ENCODE results near the gene OR2A2. TPM values are rescaled to one million over a fixed set of nuclear protein-coding genes. Genes with fewer than 3 reads are reported as not detected.
"Not testable (repeated sequence)": the region's sequence is repeated elsewhere in the genome, so short reads cannot be mapped to it uniquely, and the experiment has no call there.

OR2A2 gene
- not detected for polyA plus RNA-seq (2013, experiment 1 of 2; ENCODE audit: insufficient read length)
- polyA plus RNA-seq (2013, experiment 2 of 2; ENCODE audit: insufficient read length): not detected

- DNase-seq: no peak
Measured at GRCh38 chr7:144109283-144109682, at the start of gene OR2A2. TSS of gene OR2A2 (plus strand) at chr7:144109583. CDS start at chr7:144109583, 0 bp downstream.

GRCh38 chr7:144063710-144064109 lies 45.7 kb upstream of the OR2A2 start:
- no peak for DNase-seq

GRCh38 chr7:144069511-144069910 lies 39.9 kb upstream of the OR2A2 start, which contains the start of gene OR2A25:
TSS of gene OR2A25 (plus strand) at chr7:144069811. CDS start at chr7:144074220, 4,409 bp downstream.
- DNase-seq: no peak

GRCh38 chr7:144069953-144070352 lies 39.4 kb upstream of the OR2A2 start:
- DNase-seq: no peak

- DNase-seq: no peak
Measured at GRCh38 chr7:144074374-144074773, 35.0 kb upstream of the OR2A2 start.

GRCh38 chr7:144085978-144086377 lies 23.4 kb upstream of the OR2A2 start, which contains the start of gene OR2A12:
TSS of gene OR2A12 (plus strand) at chr7:144086278. CDS start at chr7:144095108, 8,830 bp downstream.
- DNase-seq: no peak

GRCh38 chr7:144086730-144087129 lies 22.7 kb upstream of the OR2A2 start:
- no peak for DNase-seq

- no peak for DNase-seq
Measured at GRCh38 chr7:144087230-144087629, 22.2 kb upstream of the OR2A2 start.

- DNase-seq: no peak
Measured at GRCh38 chr7:144090667-144091066, 18.7 kb upstream of the OR2A2 start.

GRCh38 chr7:144098776-144099175 lies 10.6 kb upstream of the OR2A2 start:
- DNase-seq: no peak

GRCh38 chr7:144100607-144101006 lies 8.8 kb upstream of the OR2A2 start:
- no peak for DNase-seq

- DNase-seq: no peak
Measured at GRCh38 chr7:144102041-144102440, 7.3 kb upstream of the OR2A2 start.

- no peak for DNase-seq
Measured at GRCh38 chr7:144105211-144105610, 4.2 kb upstream of the OR2A2 start.

- DNase-seq: no peak
Measured at GRCh38 chr7:144110272-144110671, 889 bp downstream of the OR2A2 start.

GRCh38 chr7:144113651-144114050 lies 4.3 kb downstream of the OR2A2 start:
- no peak for DNase-seq

GRCh38 chr7:144118341-144118740 lies 9.0 kb downstream of the OR2A2 start:
- no peak for DNase-seq

- DNase-seq: no peak
Measured at GRCh38 chr7:144122876-144123275, 13.5 kb downstream of the OR2A2 start, which contains the start of gene OR2A14. TSS of gene OR2A14 (plus strand) at chr7:144123176. CDS start at chr7:144129113, 5,937 bp downstream.

- peak; percentile 68 for DNase-seq
Measured at GRCh38 chr7:144127714-144128334, 18.4 kb downstream of the OR2A2 start.

GRCh38 chr7:144129601-144130000 lies 20.2 kb downstream of the OR2A2 start:
- not testable (repeated sequence) for DNase-seq

GRCh38 chr7:144130730-144131129 lies 21.3 kb downstream of the OR2A2 start:
- DNase-seq: no peak

- DNase-seq: no peak
Measured at GRCh38 chr7:144132262-144132661, 22.9 kb downstream of the OR2A2 start.

- no peak for DNase-seq
Measured at GRCh38 chr7:144133307-144133706, 23.9 kb downstream of the OR2A2 start.

- DNase-seq: no peak
Measured at GRCh38 chr7:144134116-144134515, 24.7 kb downstream of the OR2A2 start.

GRCh38 chr7:144137501-144137900 lies 28.1 kb downstream of the OR2A2 start:
- DNase-seq: peak; percentile 4

Data from fibroblast of skin of scalp (primary cell).